Stomach (tissue), 9 donors: ENCODE data around the gene EHD3. TPM values are rescaled to one million over a fixed set of nuclear protein-coding genes. Genes with fewer than 3 reads are reported as not detected.

Experiments
- DNase-seq, 2 donors: peaks; one replicate each; pipeline versions ENCODE4 v3.0.0 to v3.0.0-alpha.2; 2013 to 2019
- H3K27ac ChIP-seq, 5 donors: fragments of 200-600 bp in 4 of 5; sonication (generic) in 4 of 5; one replicate each; pipeline ENCODE4 v1.5.1; 2013 to 2019; ENCODE audit warnings: mild to moderate bottlenecking in 1 of 5, moderate library complexity in 1 of 5
- H3K27me3 ChIP-seq, 3 donors: fragments of 200-600 bp; sonication (generic); one replicate each; pipeline ENCODE4 v1.5.1; 2017 to 2019; ENCODE audit warnings: mixed run types in 1 of 3
- H3K36me3 ChIP-seq, 4 donors: fragments of 200-600 bp; sonication (generic); 1 replicate in 3 of 4; 2 replicates in 1 of 4; pipeline ENCODE4 v1.5.1; 2016 to 2019
- H3K4me1 ChIP-seq, 4 donors: fragments of 200-600 bp; sonication (generic); one replicate each; pipeline ENCODE4 v1.5.1; 2016 to 2019
- H3K4me3 ChIP-seq, 4 donors: fragments of 200-600 bp; sonication (generic) in 3 of 4; one replicate each; pipeline ENCODE4 v1.5.1; 2016 to 2019; ENCODE audit warnings: mild to moderate bottlenecking in 1 of 4
- H3K9me3 ChIP-seq, 4 donors: fragments of 200-600 bp; sonication (generic); one replicate each; pipeline ENCODE4 v1.5.1; 2016 to 2019
- CTCF ChIP-seq, 7 experiments: fragments of 450-650 bp in 4 of 7; fragments of 200-600 bp in 3 of 7; sonication (generic) in 3 of 7; IDR thresholded peaks; one replicate each; pipeline ENCODE4 v1.5.1; 2016 to 2019; ENCODE audit warnings: antibody characterized with exemption in 7 of 7, control low read depth in 2 of 7, mild to moderate bottlenecking in 1 of 7
- EP300 ChIP-seq: sonication (generic); formaldehyde crosslinking; IDR thresholded peaks from one replicate; pipeline ENCODE4 v1.6.1; 2017; ENCODE audit warnings: antibody characterized with exemption
- POLR2A ChIP-seq, 4 donors: fragments of 450-650 bp; IDR thresholded peaks; one replicate each; pipeline ENCODE4 v1.6.1; 2016; ENCODE audit warnings: antibody characterized with exemption in 4 of 4, control low read depth in 2 of 4, mild to moderate bottlenecking in 1 of 4, moderate library complexity in 1 of 4
- POLR2AphosphoS5 ChIP-seq, 3 donors: sonication (generic); formaldehyde crosslinking; IDR thresholded peaks; one replicate each; pipeline ENCODE4 v1.6.1; 2016; ENCODE audit warnings: antibody characterized with exemption in 3 of 3
- WGBS, 5 donors: extraction: QIAGEN DNeasy Blood & Tissue Kit in 3 of 5; methylation state at CpG; one replicate each; pipeline versions ENCODE4 v1.1.5 to v1.1.7; 2013 to 2018; 5-methylcytosine and 5-hydroxymethylcytosine counted together
- intact Hi-C: fragments of 100-400 bp; cut with DNase I; formaldehyde crosslinking; loops from one replicate; pipeline ENCODE4 v1.15.1; 2023; ENCODE audit warnings: low total_unique reads
- polyA plus RNA-seq, 3 donors: library from polyadenylated mRNA; stranded (reverse); fragments of 200-250 nt; gene quantifications; one replicate each; pipeline ENCODE4 v1.2.3, GENCODE V29; 2013
- total RNA-seq, 5 donors: library from RNA; depleted of rRNA; stranded (reverse); fragments of >200 nt; gene quantifications; one replicate each; pipeline versions ENCODE4 v1.1.0 to v1.2.3, GENCODE V29; 2014 to 2016
- donor health status: healthy with polysubstance abuse.
- donor health status: Bipolar disorder and iron deficiency.
- donor health status: healthy.

Gene EHD3
- total and polyA plus RNA-seq, 8 donors, result 0.45 to 7.5 (median 3.6) TPM

- intact Hi-C loops, result loop anchor here (10.0 kb wide), 1 partner anchor 77 kb away; no protein-coding TSS in a partner anchor
- 92 to 97% (median 94%) methylated on average over 9 of the region's 9 CpGs for WGBS, 5 donors
- no peak overlapping the region for H3K27ac ChIP-seq
Measured at GRCh38 chr2:31237348-31238017, 3.5 kb downstream of the EHD3 start.

GRCh38 chr2:31238126-31238905 lies 4.4 kb downstream of the EHD3 start:
- Histone ChIP-seq H3K4me1 (peaks cover 5 to 33% (median 19%) of the 10 kb centered on the region in 4 donors), H3K27ac (peak overlapping the region in 1 of 5 donors; percentile 45), H3K27me3 (no peaks in the 10 kb centered on the region), H3K4me3 (no peak overlapping the region), H3K36me3 (no peaks in the 10 kb centered on the region), H3K9me3 (no peaks in the 10 kb centered on the region)
- 66 to 94% (median 91%) methylated on average over 10 of the region's 10 CpGs for WGBS, 5 donors
- peak in 1 of 2 donors; percentile 41 for DNase-seq
- intact Hi-C loops, result loop anchor here (10.0 kb wide), 1 partner anchor 76 kb away; no protein-coding TSS in a partner anchor
- no peak for TF ChIP-seq POLR2A (IDR thresholded peaks at IDR 0.05)
- TF ChIP-seq EP300, result no peak
- TF ChIP-seq CTCF (IDR thresholded peaks at IDR 0.05), result no peak
- no peak for TF ChIP-seq POLR2AphosphoS5 (IDR thresholded peaks at IDR 0.05)

More at GRCh38 chr2:31237348-31238017, 3.5 kb downstream of the EHD3 start:
- Histone ChIP-seq H3K9me3 (no peaks in the 10 kb centered on the region), H3K4me1 (peaks cover 5 to 35% (median 21%) of the 10 kb centered on the region in 4 donors), H3K4me3 (no peak overlapping the region), H3K27me3 (no peaks in the 10 kb centered on the region), H3K36me3 (no peaks in the 10 kb centered on the region)
- TF ChIP-seq EP300 (no peak), POLR2AphosphoS5 (IDR thresholded peaks at IDR 0.05) (no peak), POLR2A (IDR thresholded peaks at IDR 0.05) (no peak), CTCF (IDR thresholded peaks at IDR 0.05) (no peak)
- no peak for DNase-seq

GRCh38 chr2:31238906-31239592 lies 5.1 kb downstream of the EHD3 start:
- peak overlapping the region in 4 of 5 donors; percentile 33 to 69 (median 58) for H3K27ac ChIP-seq
- peaks cover 5 to 25% (median 12%) of the 10 kb centered on the region in 4 donors for H3K4me1 ChIP-seq
- intact Hi-C loops, result loop anchor here (10.0 kb wide), 1 partner anchor 76 kb away; no protein-coding TSS in a partner anchor

More at GRCh38 chr2:31238906-31239592, 5.1 kb downstream of the EHD3 start:
- 86 to 93% (median 88%) methylated on average over 9 to 13 of the region's 13 CpGs for WGBS, 5 donors
- no peaks in the 10 kb centered on the region for H3K9me3 ChIP-seq
- TF ChIP-seq EP300, result no peak
- TF ChIP-seq CTCF (IDR thresholded peaks at IDR 0.05), result no peak
- no peak for TF ChIP-seq POLR2A (IDR thresholded peaks at IDR 0.05)
- no peak for TF ChIP-seq POLR2AphosphoS5 (IDR thresholded peaks at IDR 0.05)
- no peak overlapping the region for H3K4me3 ChIP-seq
- no peaks in the 10 kb centered on the region for H3K36me3 ChIP-seq
- no peaks in the 10 kb centered on the region for H3K27me3 ChIP-seq
- DNase-seq, result no peak
